ENCODE data around the gene PPAN. TPM values are rescaled to one million over a fixed set of nuclear protein-coding genes. Genes with fewer than 3 reads are reported as not detected.

The PPAN gene
- total and polyA plus RNA-seq, 9 donors, result 6.2 to 58.3 (median 37.8) TPM

DNA sequence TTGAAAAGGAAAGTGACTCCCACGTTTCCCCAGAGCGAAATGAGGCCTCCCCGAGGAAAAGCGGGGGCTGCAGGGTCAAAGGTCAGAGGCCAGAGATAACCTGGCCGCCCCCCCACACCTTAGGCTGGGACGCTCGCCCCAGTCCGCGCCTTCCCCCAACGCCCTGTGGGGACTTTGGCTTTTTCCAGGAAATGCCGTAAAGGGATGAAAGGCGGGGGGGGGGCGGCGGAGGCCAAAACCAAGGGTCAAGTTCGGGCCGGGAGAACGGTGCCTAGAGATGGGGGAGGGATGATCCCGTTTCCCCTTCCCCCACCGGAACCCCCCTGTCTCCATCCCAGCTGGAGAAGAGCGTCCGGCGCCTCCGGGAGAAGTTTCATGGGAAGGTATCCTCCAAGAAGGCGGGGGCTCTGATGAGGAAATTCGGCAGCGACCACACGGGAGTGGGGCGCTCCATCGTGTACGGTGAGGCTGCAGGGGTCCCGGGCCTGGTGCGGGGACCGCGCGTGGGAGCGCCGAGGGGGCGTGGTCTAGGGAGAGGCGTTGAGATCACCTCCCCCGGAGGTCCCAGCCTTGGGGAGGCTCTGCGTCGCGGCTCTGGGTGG lies 19.5 kb upstream of the PPAN start:
- H3K27me3 ChIP-seq, result no peaks in the 10 kb centered on the region
- peak overlapping the region; percentile 74 to 79 for H3K27ac ChIP-seq
- intact Hi-C loops (cut with DNase I), result no loop called here
- peaks cover 1% of the 10 kb centered on the region for H3K4me1 ChIP-seq (ENCODE audit: insufficient read depth)
- DNase-seq, result peak; percentile 44 to 74 (median 73)
- no peak for TF ChIP-seq POLR2A (IDR thresholded peaks at IDR 0.05)
- H3K9me3 ChIP-seq, result no peaks in the 10 kb centered on the region
- H3K36me3 ChIP-seq, result no peaks in the 10 kb centered on the region
- peak overlapping the region; percentile 69 for H3K4me3 ChIP-seq
- WGBS, 3 donors, result 1 to 4% (median 2%) methylated on average over 24 to 43 of the region's 43 CpGs

DNA sequence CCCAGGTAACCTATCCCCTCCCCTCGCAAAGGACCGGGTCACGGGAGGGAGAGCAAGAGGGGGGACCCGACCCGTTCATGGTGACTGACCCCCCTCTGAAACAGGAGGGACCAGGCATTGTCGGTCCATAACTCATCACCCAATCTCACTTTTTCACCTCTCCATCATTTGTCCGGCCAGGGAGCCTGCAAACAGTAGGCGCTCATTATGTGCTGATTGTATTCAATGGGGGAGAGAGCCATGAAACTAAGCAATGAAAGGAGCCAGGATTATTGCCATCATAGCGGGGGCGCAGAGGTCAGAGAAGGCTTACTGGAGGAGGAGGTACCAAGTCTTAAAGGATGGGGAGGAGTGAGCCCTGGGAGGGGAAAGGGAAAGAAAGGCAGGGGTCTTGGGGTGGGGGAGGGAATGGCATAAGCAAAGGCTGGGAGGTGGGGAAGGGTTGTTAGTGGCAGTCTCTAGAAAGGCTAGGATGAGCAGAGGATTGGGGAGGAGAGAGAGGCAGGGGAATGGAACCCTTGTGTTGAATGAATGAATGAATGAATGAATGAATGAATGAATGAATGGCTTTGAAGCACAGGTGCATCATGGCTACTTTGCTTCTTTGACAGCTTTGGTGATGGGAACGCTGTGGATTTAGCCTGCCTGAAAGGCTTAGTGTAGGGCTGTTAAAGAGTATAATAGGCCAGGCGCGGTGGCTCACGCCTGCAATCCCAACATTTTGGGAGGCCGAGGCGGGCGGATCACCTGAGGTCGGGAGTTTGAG lies 18.7 kb upstream of the PPAN start:
- DNase-seq, result no peak
- 76 to 81% (median 77%) methylated on average over 18 of the region's 18 CpGs for WGBS, 3 donors
- H3K36me3 ChIP-seq, result no peaks in the 10 kb centered on the region
- H3K27me3 ChIP-seq, result no peaks in the 10 kb centered on the region
- TF ChIP-seq POLR2A (IDR thresholded peaks at IDR 0.05) (no peak), EP300 (IDR thresholded peaks at IDR 0.05) (no peak)
- TF ChIP-seq, protein P1, sequence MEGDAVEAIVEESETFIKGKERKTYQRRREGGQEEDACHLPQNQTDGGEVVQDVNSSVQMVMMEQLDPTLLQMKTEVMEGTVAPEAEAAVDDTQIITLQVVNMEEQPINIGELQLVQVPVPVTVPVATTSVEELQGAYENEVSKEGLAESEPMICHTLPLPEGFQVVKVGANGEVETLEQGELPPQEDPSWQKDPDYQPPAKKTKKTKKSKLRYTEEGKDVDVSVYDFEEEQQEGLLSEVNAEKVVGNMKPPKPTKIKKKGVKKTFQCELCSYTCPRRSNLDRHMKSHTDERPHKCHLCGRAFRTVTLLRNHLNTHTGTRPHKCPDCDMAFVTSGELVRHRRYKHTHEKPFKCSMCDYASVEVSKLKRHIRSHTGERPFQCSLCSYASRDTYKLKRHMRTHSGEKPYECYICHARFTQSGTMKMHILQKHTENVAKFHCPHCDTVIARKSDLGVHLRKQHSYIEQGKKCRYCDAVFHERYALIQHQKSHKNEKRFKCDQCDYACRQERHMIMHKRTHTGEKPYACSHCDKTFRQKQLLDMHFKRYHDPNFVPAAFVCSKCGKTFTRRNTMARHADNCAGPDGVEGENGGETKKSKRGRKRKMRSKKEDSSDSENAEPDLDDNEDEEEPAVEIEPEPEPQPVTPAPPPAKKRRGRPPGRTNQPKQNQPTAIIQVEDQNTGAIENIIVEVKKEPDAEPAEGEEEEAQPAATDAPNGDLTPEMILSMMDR (IDR thresholded peaks at IDR 0.05), result no peak
- peaks cover 1% of the 10 kb centered on the region for H3K4me1 ChIP-seq (ENCODE audit: insufficient read depth)
- no peak overlapping the region for H3K4me3 ChIP-seq
- H3K27ac ChIP-seq, result peak overlapping the region; percentile 74 to 79
- intact Hi-C loops (cut with DNase I), result no loop called here
- H3K9me3 ChIP-seq, result no peaks in the 10 kb centered on the region

DNA sequence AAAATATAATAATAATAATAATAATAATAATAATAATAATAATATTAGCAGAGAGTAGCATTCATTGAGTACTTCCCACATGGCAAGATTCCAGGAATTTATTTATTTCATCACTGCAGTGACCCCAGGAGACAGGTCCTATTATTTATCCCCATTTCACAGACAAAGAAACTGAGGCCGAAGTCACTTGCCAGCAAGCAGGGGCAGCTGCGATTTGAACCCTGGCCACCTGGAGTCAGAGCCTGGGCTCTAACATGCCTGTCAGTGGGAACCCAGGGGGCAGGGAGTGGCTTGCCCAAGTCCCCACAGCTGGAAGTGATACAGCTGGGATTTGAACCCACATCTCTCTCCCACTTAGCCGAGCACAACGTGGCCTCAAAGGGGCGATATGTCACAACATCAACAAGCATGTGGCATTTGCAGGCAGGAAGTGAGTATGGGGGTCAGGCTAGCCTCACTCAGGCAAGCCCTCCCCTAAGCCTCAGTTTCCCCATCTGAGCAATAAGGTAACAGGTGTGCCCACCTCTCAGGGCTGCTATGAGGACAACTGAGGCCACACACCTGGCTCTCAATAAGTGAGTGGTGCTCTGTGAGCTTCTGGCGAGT lies 17.1 kb upstream of the PPAN start:
- intact Hi-C loops (cut with DNase I), result no loop called here
- peaks cover 1% of the 10 kb centered on the region for H3K4me1 ChIP-seq (ENCODE audit: insufficient read depth)
- DNase-seq, result no peak
- WGBS, 3 donors, result 88 to 92% (median 91%) methylated on average over 6 of the region's 6 CpGs
- TF ChIP-seq EP300 (IDR thresholded peaks at IDR 0.05) (no peak), POLR2A (IDR thresholded peaks at IDR 0.05) (no peak)
- TF ChIP-seq, protein P1 (IDR thresholded peaks at IDR 0.05), result no peak
- H3K27me3 ChIP-seq, result no peaks in the 10 kb centered on the region
- no peaks in the 10 kb centered on the region for H3K36me3 ChIP-seq
- no peak overlapping the region for H3K27ac ChIP-seq
- H3K9me3 ChIP-seq, result no peaks in the 10 kb centered on the region
- no peak overlapping the region for H3K4me3 ChIP-seq

DNA sequence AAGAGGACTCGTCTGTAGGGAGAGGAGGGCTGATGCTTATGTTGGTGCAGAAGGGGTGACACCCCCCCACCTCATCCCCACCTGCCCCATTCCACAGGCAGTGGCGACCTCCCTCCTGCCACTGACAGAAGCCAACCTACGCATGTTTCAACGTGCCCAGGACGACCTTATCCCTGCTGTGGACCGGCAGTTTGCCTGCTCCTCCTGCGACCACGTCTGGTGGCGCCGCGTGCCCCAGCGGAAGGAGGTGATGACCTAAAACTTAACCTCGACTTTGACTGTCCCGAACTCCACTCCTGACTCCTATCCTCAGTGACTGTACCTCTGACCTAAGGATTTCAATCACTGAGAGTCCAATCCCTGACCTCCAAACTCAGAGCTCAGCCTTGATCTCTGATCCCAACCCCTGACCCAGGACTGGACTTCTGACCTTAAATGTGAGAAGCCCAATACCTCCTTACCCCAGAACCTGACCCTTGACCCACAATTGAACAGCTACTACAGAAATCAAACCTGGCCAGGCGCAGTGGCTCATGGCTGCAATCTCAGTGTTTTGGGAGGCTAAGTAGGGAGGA lies 16.3 kb upstream of the PPAN start:
- WGBS, 3 donors, result 78 to 83% (median 80%) methylated on average over 15 of the region's 15 CpGs
- Histone ChIP-seq H3K36me3 (no peaks in the 10 kb centered on the region), H3K4me3 (no peak overlapping the region), H3K27ac (no peak overlapping the region), H3K4me1 (ENCODE audit: insufficient read depth) (peaks cover 1% of the 10 kb centered on the region), H3K9me3 (no peaks in the 10 kb centered on the region), H3K27me3 (no peaks in the 10 kb centered on the region)
- no peak for DNase-seq
- intact Hi-C loops (cut with DNase I), result no loop called here
- TF ChIP-seq, protein P1 (IDR thresholded peaks at IDR 0.05), result no peak
- no peak for TF ChIP-seq POLR2A (IDR thresholded peaks at IDR 0.05)
- TF ChIP-seq EP300 (IDR thresholded peaks at IDR 0.05), result no peak

Measured in ovary (tissue), 9 donors.